H9 (cell line): Measurements from ENCODE around the gene TPSB2. TPM values are rescaled to one million over a fixed set of nuclear protein-coding genes. Genes with fewer than 3 reads are reported as not detected.
"Not testable (repeated sequence)": the region's sequence is repeated elsewhere in the genome, so short reads cannot be mapped to it uniquely, and the experiment has no call there.

ENCODE experiments used
- DNase-seq: peaks from one replicate; pipeline ENCODE4 v3.0.0-alpha.2; 2017
- H2AFZ ChIP-seq: one replicate; pipeline ENCODE4 v1.6.1; 2013; ENCODE audit warnings: mild to moderate bottlenecking, low read length, control low read depth, moderate library complexity
- H2AK5ac ChIP-seq: 2 replicates; pipeline ENCODE4 v1.6.1; 2013; ENCODE audit warnings: low read length, control low read depth, mixed read lengths; ENCODE audit not compliant: insufficient read length
- H2BK120ac ChIP-seq: one replicate; pipeline ENCODE4 v1.6.1; 2013; ENCODE audit warnings: low read depth, mild to moderate bottlenecking, low read length, control low read depth, inconsistent platforms; ENCODE audit not compliant: poor library complexity, severe bottlenecking
- H2BK12ac ChIP-seq: 2 replicates; pipeline ENCODE4 v1.6.1; 2013; ENCODE audit warnings: low read length, control low read depth, mixed read lengths, low read depth; ENCODE audit not compliant: insufficient read length
- H2BK15ac ChIP-seq: 2 replicates; pipeline ENCODE4 v1.6.1; 2013; ENCODE audit warnings: low read depth, low read length, control low read depth
- H2BK20ac ChIP-seq: one replicate; pipeline ENCODE4 v1.6.1; 2013; ENCODE audit warnings: low read depth, mild to moderate bottlenecking, low read length, control low read depth, inconsistent platforms; ENCODE audit not compliant: poor library complexity, severe bottlenecking
- H2BK5ac ChIP-seq: 2 replicates; pipeline ENCODE4 v1.6.1; 2013; ENCODE audit warnings: low read length, control low read depth, mixed read lengths; ENCODE audit not compliant: insufficient read length
- H3K14ac ChIP-seq: 2 replicates; pipeline ENCODE4 v1.6.1; 2013; ENCODE audit warnings: low read length, control low read depth; ENCODE audit not compliant: insufficient read depth
- H3K18ac ChIP-seq: 2 replicates; pipeline ENCODE4 v1.6.1; 2013; ENCODE audit warnings: low read depth, mild to moderate bottlenecking, mixed read lengths, low read length, control low read depth; ENCODE audit not compliant: insufficient read length
- H3K23ac ChIP-seq: 2 replicates; pipeline ENCODE4 v1.6.1; 2013; ENCODE audit warnings: low read length, control low read depth, mixed read lengths, low read depth; ENCODE audit not compliant: insufficient read length
- H3K23me2 ChIP-seq: 2 replicates; pipeline ENCODE4 v1.6.1; 2013; ENCODE audit warnings: low read depth, mild to moderate bottlenecking, mixed read lengths, low read length, control low read depth; ENCODE audit not compliant: insufficient read length, poor library complexity, severe bottlenecking
- H3K27ac ChIP-seq: 2 replicates; pipeline ENCODE4 v1.5.1; 2013; ENCODE audit warnings: low read length, control low read depth, mixed read lengths, low read depth; ENCODE audit not compliant: insufficient read length
- H3K27me3 ChIP-seq: 2 replicates; pipeline ENCODE4 v1.6.1; 2013; ENCODE audit warnings: low read length, control low read depth, inconsistent platforms; ENCODE audit not compliant: insufficient read depth
- H3K4ac ChIP-seq: 2 replicates; pipeline ENCODE4 v1.6.1; 2013; ENCODE audit warnings: low read depth, mild to moderate bottlenecking, control low read depth, inconsistent platforms, low read length, moderate library complexity
- H3K4me1 ChIP-seq: 2 replicates; pipeline ENCODE4 v1.6.1; 2013; ENCODE audit warnings: low read length, control low read depth, inconsistent platforms; ENCODE audit not compliant: insufficient read depth
- H3K4me2 ChIP-seq: 2 replicates; pipeline ENCODE4 v1.6.1; 2013; ENCODE audit warnings: low read length, control low read depth, mixed read lengths; ENCODE audit not compliant: insufficient read length, insufficient read depth
- H3K56ac ChIP-seq: 2 replicates; pipeline ENCODE4 v1.6.1; 2013; ENCODE audit warnings: low read depth, mild to moderate bottlenecking, mixed read lengths, low read length, control low read depth; ENCODE audit not compliant: insufficient read length
- H3K79me1 ChIP-seq: 2 replicates; pipeline ENCODE4 v1.6.1; 2013; ENCODE audit warnings: low read depth, mild to moderate bottlenecking, moderate library complexity, low read length, control low read depth, inconsistent platforms; ENCODE audit not compliant: insufficient read depth, poor library complexity, severe bottlenecking
- H3K79me2 ChIP-seq: 2 replicates; pipeline ENCODE4 v1.6.1; 2013; ENCODE audit warnings: low read length, control low read depth, inconsistent platforms; ENCODE audit not compliant: insufficient read depth
- H3K9ac ChIP-seq: 2 replicates; pipeline ENCODE4 v1.6.1; 2013; ENCODE audit warnings: low read length, control low read depth, mixed read lengths; ENCODE audit not compliant: insufficient read length; ENCODE audit errors: extremely low read depth
- H3K9me3 ChIP-seq: one replicate; pipeline ENCODE4 v1.6.1; 2013; ENCODE audit warnings: low read depth, low read length, inconsistent platforms; ENCODE audit not compliant: control insufficient read depth
- H3T11ph ChIP-seq: one replicate; pipeline ENCODE4 v1.6.1; 2013; ENCODE audit warnings: mild to moderate bottlenecking, low read length, control low read depth, inconsistent platforms
- H4K20me1 ChIP-seq: one replicate; pipeline ENCODE4 v1.6.1; 2013; ENCODE audit not compliant: control insufficient read depth, insufficient read length, insufficient read depth
- H4K5ac ChIP-seq: 2 replicates; pipeline ENCODE4 v1.6.1; 2013; ENCODE audit warnings: low read depth, mild to moderate bottlenecking, mixed read lengths, low read length, control low read depth; ENCODE audit not compliant: insufficient read length
- H4K8ac ChIP-seq: replicated peaks from 2 replicates; pipeline ENCODE4 v1.6.1; 2013; ENCODE audit warnings: low read length, control low read depth, mixed read lengths, low read depth; ENCODE audit not compliant: insufficient read length
- H4K91ac ChIP-seq: 2 replicates; pipeline ENCODE4 v1.6.1; 2013; ENCODE audit warnings: low read depth, mild to moderate bottlenecking, moderate library complexity, mixed read lengths, low read length, control low read depth; ENCODE audit not compliant: insufficient read length
- H3K27ac Mint-ChIP-seq, 3 experiments: 2 replicates in 2 of 3; 3 replicates in 1 of 3; pipeline ENCODE4 v1.8.0; 2020 to 2021; ENCODE audit warnings: mixed read lengths in 3 of 3, mild to moderate bottlenecking in 1 of 3, moderate library complexity in 1 of 3
- H3K27me3 Mint-ChIP-seq: 2 replicates; pipeline ENCODE4 v1.8.0; 2021; ENCODE audit warnings: low read depth, mild to moderate bottlenecking, moderate library complexity, mixed read lengths
- H3K36me3 Mint-ChIP-seq, 3 experiments: 2 replicates in 2 of 3; 3 replicates in 1 of 3; pipeline ENCODE4 v1.8.0; 2020 to 2021; ENCODE audit warnings: low read depth in 3 of 3, mixed read lengths in 3 of 3; ENCODE audit not compliant: insufficient read depth in 1 of 3
- H3K4me1 Mint-ChIP-seq, 2 experiments: 2 replicates each; pipeline ENCODE4 v1.8.0; 2020; ENCODE audit warnings: mixed read lengths in 2 of 2
- H3K4me3 Mint-ChIP-seq, 2 experiments: 2 replicates in 1 of 2; 3 replicates in 1 of 2; pipeline ENCODE4 v1.8.0; 2020 to 2021; ENCODE audit warnings: mild to moderate bottlenecking in 2 of 2, mixed read lengths in 2 of 2, moderate library complexity in 1 of 2
- H3K9me3 Mint-ChIP-seq, 2 experiments: 2 replicates in 1 of 2; 3 replicates in 1 of 2; pipeline ENCODE4 v1.8.0; 2020; ENCODE audit warnings: mild to moderate bottlenecking in 2 of 2, mixed read lengths in 2 of 2, moderate library complexity in 1 of 2
- WGBS: extraction: QIAGEN DNeasy Blood & Tissue Kit; methylation state at CpG from one replicate; pipeline ENCODE4 v1.1.7; 2013; ENCODE audit warnings: missing lambda C conversion rate, low lambda C conversion rate, mixed read lengths; ENCODE audit not compliant: insufficient read length; ENCODE audit errors: extremely low coverage; 5-methylcytosine and 5-hydroxymethylcytosine counted together
- total RNA-seq: library from RNA; stranded (reverse); gene quantifications from 2 replicates; pipeline ENCODE4 v1.2.1, GENCODE V29; 2021

The TPSB2 gene
- total RNA-seq, 1 experiment from 2014 or later: not detected

GRCh38 chr16:1228227-1228626 lies 1.8 kb downstream of the TPSB2 start:
- WGBS: no CpG with 5 or more reads among the region's 7 CpGs
- H3K27ac ChIP-seq, DNase-seq, H3K4ac ChIP-seq, H3K4me1 Mint-ChIP-seq, H4K5ac ChIP-seq, H3K9me3 ChIP-seq, H3K27me3 ChIP-seq, H3K79me1 ChIP-seq, H3K4me3 Mint-ChIP-seq, H3T11ph ChIP-seq, H3K23ac ChIP-seq, H3K36me3 Mint-ChIP-seq, H2BK5ac ChIP-seq, H3K9me3 Mint-ChIP-seq, H2BK120ac ChIP-seq, H2AK5ac ChIP-seq, H4K8ac ChIP-seq, H4K91ac ChIP-seq, H3K18ac ChIP-seq, H3K14ac ChIP-seq, H3K9ac ChIP-seq, H3K79me2 ChIP-seq, H2BK12ac ChIP-seq, H3K4me2 ChIP-seq, H4K20me1 ChIP-seq, H2BK20ac ChIP-seq, H3K27ac Mint-ChIP-seq, H2AFZ ChIP-seq, H3K56ac ChIP-seq, H3K4me1 ChIP-seq, H3K23me2 ChIP-seq, H2BK15ac ChIP-seq: not testable (repeated sequence)
- peaks cover 17% of the 10 kb centered on the region for H3K27me3 Mint-ChIP-seq

DNA sequence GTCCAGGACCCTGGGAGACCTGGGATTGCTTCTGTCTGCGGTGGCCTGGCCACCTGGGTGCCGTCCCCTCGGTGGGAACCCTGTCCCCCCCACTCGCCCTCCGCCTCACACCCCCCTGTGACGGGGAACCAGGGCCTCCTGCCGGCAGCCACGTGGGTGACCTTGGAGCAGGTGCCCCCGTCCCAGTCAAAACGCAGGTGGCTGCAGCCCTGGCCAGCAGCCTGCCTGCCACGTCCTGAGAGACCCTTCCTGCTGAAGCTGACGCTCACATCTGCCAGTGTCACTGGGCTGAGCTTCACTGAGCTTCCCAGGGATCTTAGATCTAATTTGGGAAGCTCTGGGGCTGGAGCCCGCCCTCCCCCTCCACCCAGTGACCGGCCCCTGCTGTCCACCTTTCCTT lies 3.3 kb downstream of the TPSB2 start:
- not testable (repeated sequence) for H2BK15ac ChIP-seq, H3T11ph ChIP-seq, H3K23ac ChIP-seq, H3K79me2 ChIP-seq, H3K4me1 Mint-ChIP-seq, H4K8ac ChIP-seq, H3K23me2 ChIP-seq, H3K9me3 ChIP-seq, H3K4me1 ChIP-seq, H3K4me3 Mint-ChIP-seq, H3K27ac ChIP-seq, H4K20me1 ChIP-seq, H3K9me3 Mint-ChIP-seq, DNase-seq, H3K14ac ChIP-seq, H3K4ac ChIP-seq, H2AK5ac ChIP-seq, H4K5ac ChIP-seq, H2BK120ac ChIP-seq, H2AFZ ChIP-seq, H2BK12ac ChIP-seq, H3K9ac ChIP-seq, H2BK5ac ChIP-seq, H3K27me3 ChIP-seq, H3K56ac ChIP-seq, H3K79me1 ChIP-seq, H3K18ac ChIP-seq, H2BK20ac ChIP-seq, H3K4me2 ChIP-seq, H3K36me3 Mint-ChIP-seq, H3K27ac Mint-ChIP-seq, H4K91ac ChIP-seq
- WGBS: no CpG with 5 or more reads among the region's 14 CpGs
- H3K27me3 Mint-ChIP-seq: peaks cover 17% of the 10 kb centered on the region
